ENCODE data around the gene TIPIN.

DNA sequence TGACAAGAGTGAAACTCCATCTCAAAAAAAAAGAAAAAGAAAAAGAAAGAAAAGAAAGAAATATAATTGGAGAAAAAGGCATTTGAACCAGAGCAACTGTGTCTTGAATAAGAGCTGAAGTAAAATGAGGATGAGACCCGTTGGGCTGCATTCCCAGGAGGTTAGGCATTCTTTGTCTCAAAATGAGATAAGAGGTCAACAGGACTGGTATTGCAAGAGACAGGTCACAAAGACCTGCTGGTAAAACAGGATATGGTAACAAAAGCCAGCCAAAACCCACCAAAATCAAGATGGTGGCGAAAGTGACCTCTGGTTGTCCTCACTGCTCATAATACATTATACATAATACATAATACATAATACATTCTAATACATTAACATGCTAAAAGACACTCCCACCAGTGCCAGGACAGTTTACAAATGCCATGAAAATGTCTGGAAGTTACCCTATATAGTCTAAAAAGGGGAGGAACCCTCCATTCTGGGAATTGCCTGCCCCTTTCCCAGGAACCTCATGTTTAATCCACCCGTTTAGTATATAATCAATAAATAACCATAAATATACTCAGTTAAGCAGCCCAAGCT is 8.6 kb upstream of the TIPIN start:
- no peak for TF ChIP-seq POLR2AphosphoS5 (IDR thresholded peaks at IDR 0.05; ENCODE audit: low read depth, low read length)
- no peak for TF ChIP-seq TAF1 (IDR thresholded peaks at IDR 0.05; ENCODE audit: borderline replicate concordance, insufficient read depth, low read length)
- no peak for TF ChIP-seq SIN3A (IDR thresholded peaks at IDR 0.05; ENCODE audit: borderline replicate concordance, insufficient read depth, low read length)
- no peak for TF ChIP-seq REST (IDR thresholded peaks at IDR 0.05; ENCODE audit: insufficient read depth in 1 of 2, low read depth in 2 of 2, low read length in 2 of 2)
- no peak for TF ChIP-seq FOXP2 (optimal IDR thresholded peaks at IDR 0.05; ENCODE audit: borderline replicate concordance, extremely low read depth, extremely low read length, insufficient read depth)

Data from PFSK-1 (cell line).